ENCODE results near the gene KIF27.

DNA sequence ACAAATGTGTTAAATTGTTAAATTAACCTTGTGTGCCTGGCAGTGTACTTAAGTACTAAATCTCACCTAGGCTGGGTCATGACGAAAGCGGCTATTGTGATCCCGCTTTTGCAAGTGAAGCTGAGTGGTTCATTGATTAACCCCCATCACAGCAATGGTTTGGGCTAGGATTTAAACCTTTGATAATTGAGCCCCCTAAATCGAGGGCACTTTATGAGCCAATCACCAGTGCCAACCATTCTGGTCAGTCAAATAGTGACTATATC, 35.9 kb upstream of the KIF27 start:
- TF ChIP-seq POLR2A (IDR thresholded peaks at IDR 0.05) = no peak
- TF ChIP-seq, protein P1, sequence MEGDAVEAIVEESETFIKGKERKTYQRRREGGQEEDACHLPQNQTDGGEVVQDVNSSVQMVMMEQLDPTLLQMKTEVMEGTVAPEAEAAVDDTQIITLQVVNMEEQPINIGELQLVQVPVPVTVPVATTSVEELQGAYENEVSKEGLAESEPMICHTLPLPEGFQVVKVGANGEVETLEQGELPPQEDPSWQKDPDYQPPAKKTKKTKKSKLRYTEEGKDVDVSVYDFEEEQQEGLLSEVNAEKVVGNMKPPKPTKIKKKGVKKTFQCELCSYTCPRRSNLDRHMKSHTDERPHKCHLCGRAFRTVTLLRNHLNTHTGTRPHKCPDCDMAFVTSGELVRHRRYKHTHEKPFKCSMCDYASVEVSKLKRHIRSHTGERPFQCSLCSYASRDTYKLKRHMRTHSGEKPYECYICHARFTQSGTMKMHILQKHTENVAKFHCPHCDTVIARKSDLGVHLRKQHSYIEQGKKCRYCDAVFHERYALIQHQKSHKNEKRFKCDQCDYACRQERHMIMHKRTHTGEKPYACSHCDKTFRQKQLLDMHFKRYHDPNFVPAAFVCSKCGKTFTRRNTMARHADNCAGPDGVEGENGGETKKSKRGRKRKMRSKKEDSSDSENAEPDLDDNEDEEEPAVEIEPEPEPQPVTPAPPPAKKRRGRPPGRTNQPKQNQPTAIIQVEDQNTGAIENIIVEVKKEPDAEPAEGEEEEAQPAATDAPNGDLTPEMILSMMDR (IDR thresholded peaks at IDR 0.05) = no peak
